Hematopoietic multipotent progenitor cell treated with erythropoietin and hydrocortisone succinate and interleukin-3 and kit ligand, for 15 days (in vitro differentiated cells): ENCODE measurements around the gene CFAP53.
"Not testable (repeated sequence)": the region's sequence is repeated elsewhere in the genome, so short reads cannot be mapped to it uniquely, and the experiment has no call there.

Experiments
- DNase-seq: peaks from one replicate; pipeline ENCODE4 v3.0.0-alpha.2; 2015; ENCODE audit warnings: low spot score

CFAP53 gene

GRCh38 chr18:50272568-50272967 is 6.3 kb upstream of the CFAP53 start:
- no peak for DNase-seq

GRCh38 chr18:50268022-50268747 is 1.9 kb upstream of the CFAP53 start:
- peak; percentile 72 for DNase-seq

- DNase-seq, result no peak
Measured at GRCh38 chr18:50262977-50263376, 3.3 kb downstream of the CFAP53 start.

GRCh38 chr18:50250935-50251334 is 15.4 kb downstream of the CFAP53 start:
- no peak for DNase-seq

- no peak for DNase-seq
Measured at GRCh38 chr18:50249576-50249975, 16.7 kb downstream of the CFAP53 start.

- no peak for DNase-seq
Measured at GRCh38 chr18:50247561-50247960, 18.7 kb downstream of the CFAP53 start.

- DNase-seq, result not testable (repeated sequence)
Measured at GRCh38 chr18:50241768-50242167, 24.5 kb downstream of the CFAP53 start.

GRCh38 chr18:50240080-50240563 is 26.2 kb downstream of the CFAP53 start:
- DNase-seq, result no peak

- DNase-seq, result no peak
Measured at GRCh38 chr18:50232419-50232818, 33.9 kb downstream of the CFAP53 start.

- no peak for DNase-seq
Measured at GRCh38 chr18:50231621-50232020, 34.7 kb downstream of the CFAP53 start.

GRCh38 chr18:50220249-50220648 is 46.0 kb downstream of the CFAP53 start:
- not testable (repeated sequence) for DNase-seq

- DNase-seq, result peak; percentile 44
Measured at GRCh38 chr18:50218432-50219197, 47.7 kb downstream of the CFAP53 start.

GRCh38 chr18:50209311-50209710 is 57.0 kb downstream of the CFAP53 start:
- DNase-seq, result no peak

GRCh38 chr18:50207722-50208121 is 58.6 kb downstream of the CFAP53 start:
- no peak for DNase-seq

- no peak for DNase-seq
Measured at GRCh38 chr18:50203801-50204604, 62.3 kb downstream of the CFAP53 start.

GRCh38 chr18:50201476-50202018 is 64.7 kb downstream of the CFAP53 start:
- DNase-seq, result no peak

GRCh38 chr18:50199921-50200320 is 66.4 kb downstream of the CFAP53 start:
- DNase-seq, result no peak

GRCh38 chr18:50199346-50199855 is 66.9 kb downstream of the CFAP53 start:
- no peak for DNase-seq

- DNase-seq, result no peak
Measured at GRCh38 chr18:50196261-50196660, 70.0 kb downstream of the CFAP53 start.

GRCh38 chr18:50195689-50196088 is 70.6 kb downstream of the CFAP53 start:
- DNase-seq, result no peak

- DNase-seq, result no peak
Measured at GRCh38 chr18:50194631-50195532, 71.4 kb downstream of the CFAP53 start, which contains the start of gene MYO5B. TSS of gene MYO5B (minus strand) at chr18:50195147. CDS start at chr18:50194793, 354 bp downstream.
